Endothelial cell of coronary artery (primary cell): ENCODE data around the gene CT83. TPM values are rescaled to one million over a fixed set of nuclear protein-coding genes. Genes with fewer than 3 reads are reported as not detected.

Source experiments
- total RNA-seq: library from RNA; depleted of rRNA; stranded (reverse); fragments of >200 nt; gene quantifications from 2 replicates; pipeline ENCODE4 v1.2.3, GENCODE V29; 2014

The CT83 gene
- not detected in 2 replicates for total RNA-seq

DNA sequence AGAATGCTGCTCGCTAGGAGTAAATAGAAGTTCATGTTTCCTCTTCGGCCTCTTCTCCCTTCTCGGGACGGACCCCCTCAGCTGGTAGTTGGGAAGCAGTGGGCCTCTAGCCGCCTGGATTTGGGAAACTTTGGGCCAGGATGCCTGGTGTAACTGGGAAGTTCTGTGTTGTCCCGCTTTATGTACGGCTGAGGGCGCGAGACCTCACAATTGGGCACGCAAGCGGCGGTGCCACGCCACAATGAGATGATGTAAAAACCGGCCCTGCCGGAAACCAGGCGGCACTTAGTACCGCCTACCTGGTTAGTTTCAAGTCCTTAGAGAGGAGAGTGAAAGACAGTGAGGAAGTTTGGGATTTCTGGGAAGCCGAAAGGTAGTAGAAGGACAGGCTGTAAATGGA, at the start of gene CT83:
Gene CT83, minus strand, starts transcription at position 155 of the 400 bp plus-strand sequence. Its CDS starts 120 bp downstream, at position 35.

DNA sequence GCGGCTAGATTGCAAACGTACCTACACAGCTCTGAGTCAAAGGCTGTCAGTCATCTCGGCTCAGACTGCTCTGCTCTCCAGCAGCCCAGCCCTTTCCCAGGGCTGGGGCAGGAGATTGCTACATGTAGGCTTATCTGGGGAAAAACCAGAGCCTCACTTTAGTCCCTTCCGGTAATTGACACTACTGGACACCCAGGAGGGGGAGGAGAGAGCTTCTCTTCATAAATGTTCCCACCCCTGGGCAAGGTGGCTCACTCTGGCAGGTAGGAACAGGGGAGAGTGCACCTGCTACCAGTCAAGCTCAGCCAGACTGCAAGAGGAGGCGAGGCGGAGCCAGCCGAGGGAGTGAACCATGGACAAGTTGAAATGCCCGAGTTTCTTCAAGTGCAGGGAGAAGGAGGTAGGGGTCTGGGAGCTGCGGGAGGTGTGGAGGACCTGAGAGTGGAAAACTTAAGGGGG, 26.4 kb downstream of the CT83 start, which contains the start of gene SLC6A14:
Gene SLC6A14, plus strand, starts transcription at position 249 of the 459 bp plus-strand sequence. Its CDS starts 104 bp downstream, at position 353.

Other genes with a start within 250 kb of the CT83 start
- gene SLC6A14, start 26.4 kb downstream of the CT83 start, total RNA-seq, result not detected in 2 replicates